ENCODE data around the gene RTEL1. TPM values are rescaled to one million over a fixed set of nuclear protein-coding genes. Genes with fewer than 3 reads are reported as not detected.

RTEL1 gene
- total and polyA plus RNA-seq, 3 donors from 2014 or later: 34.2 to 84.6 (median 56.8) TPM

- DNase-seq: no peak
- no peaks in the 10 kb centered on the region for H3K27me3 ChIP-seq
- no peaks in the 10 kb centered on the region for H3K4me1 ChIP-seq
- TF ChIP-seq POLR2A (IDR thresholded peaks at IDR 0.05) (no peak), CTCF (IDR thresholded peaks at IDR 0.05) (no peak)
- H3K4me3 ChIP-seq: no peak overlapping the region
- WGBS, 2 donors: 69 to 73% methylated on average over 19 to 38 of the region's 38 CpGs
- intact Hi-C loops (cut with DNase I; ENCODE audit: low total_unique reads): no loop called here
- no peaks in the 10 kb centered on the region for H3K36me3 ChIP-seq (ENCODE audit: low read depth, missing control alignments)
- H3K27ac ChIP-seq: no peak overlapping the region
- H3K9me3 ChIP-seq: no peaks in the 10 kb centered on the region
These were observed 20.8 kb downstream of the RTEL1 start for GRCh38 chr20:63678667-63679465.

GRCh38 chr20:63679799-63680305 is 21.7 kb downstream of the RTEL1 start:
- intact Hi-C loops (cut with DNase I; ENCODE audit: low total_unique reads): no loop called here
- H3K36me3 ChIP-seq (ENCODE audit: low read depth, missing control alignments): no peaks in the 10 kb centered on the region
- H3K9me3 ChIP-seq: no peaks in the 10 kb centered on the region
- no peak for TF ChIP-seq CTCF (IDR thresholded peaks at IDR 0.05)
- TF ChIP-seq POLR2A (IDR thresholded peaks at IDR 0.05): no peak
- no peak overlapping the region for H3K4me3 ChIP-seq
- no peak overlapping the region for H3K27ac ChIP-seq
- 93 to 96% methylated on average over 5 to 19 of the region's 19 CpGs for WGBS, 2 donors
- no peak for DNase-seq
- no peaks in the 10 kb centered on the region for H3K4me1 ChIP-seq
- H3K27me3 ChIP-seq: no peaks in the 10 kb centered on the region

GRCh38 chr20:63680427-63680826 is 22.3 kb downstream of the RTEL1 start:
- H3K27ac ChIP-seq: no peak overlapping the region
- no peaks in the 10 kb centered on the region for H3K27me3 ChIP-seq
- H3K4me3 ChIP-seq: no peak overlapping the region
- no peaks in the 10 kb centered on the region for H3K9me3 ChIP-seq
- WGBS, 2 donors: 94 to 95% methylated on average over 10 to 13 of the region's 13 CpGs
- no peak for DNase-seq
- TF ChIP-seq POLR2A (IDR thresholded peaks at IDR 0.05) (no peak), CTCF (IDR thresholded peaks at IDR 0.05) (no peak)
- intact Hi-C loops (cut with DNase I; ENCODE audit: low total_unique reads): no loop called here
- no peaks in the 10 kb centered on the region for H3K4me1 ChIP-seq
- H3K36me3 ChIP-seq (ENCODE audit: low read depth, missing control alignments): no peaks in the 10 kb centered on the region

GRCh38 chr20:63680857-63681608 is 22.9 kb downstream of the RTEL1 start:
- H3K36me3 ChIP-seq (ENCODE audit: low read depth, missing control alignments): no peaks in the 10 kb centered on the region
- H3K9me3 ChIP-seq: no peaks in the 10 kb centered on the region
- TF ChIP-seq POLR2A (IDR thresholded peaks at IDR 0.05) (no peak), CTCF (IDR thresholded peaks at IDR 0.05) (no peak)

More at GRCh38 chr20:63680857-63681608, 22.9 kb downstream of the RTEL1 start:
- no peak for DNase-seq
- intact Hi-C loops (cut with DNase I; ENCODE audit: low total_unique reads): no loop called here
- no peak overlapping the region for H3K27ac ChIP-seq
- no peak overlapping the region for H3K4me3 ChIP-seq
- peaks cover 2% of the 10 kb centered on the region for H3K4me1 ChIP-seq
- WGBS, 2 donors: 93 to 96% methylated on average over 9 to 23 of the region's 23 CpGs
- no peaks in the 10 kb centered on the region for H3K27me3 ChIP-seq

Data from testis (tissue), 3 donors.